ENCODE measurements around the gene CLEC4M. TPM values are rescaled to one million over a fixed set of nuclear protein-coding genes. Genes with fewer than 3 reads are reported as not detected.
"Not testable (repeated sequence)": the region's sequence is repeated elsewhere in the genome, so short reads cannot be mapped to it uniquely, and the experiment has no call there.

The CLEC4M gene
- total RNA-seq, 1 donor from 2014 or later = not detected

- Histone ChIP-seq H3F3A (ENCODE audit: low read depth) (no peaks in the 10 kb centered on the region), H3K27me3 (peaks cover 37% of the 10 kb centered on the region), H3K27ac (no peak overlapping the region), H3K4me1 (no peaks in the 10 kb centered on the region), H3K36me3 (no peaks in the 10 kb centered on the region), H3K79me2 (ENCODE audit: low read depth) (no peaks in the 10 kb centered on the region), H3K9me3 (ENCODE audit: low read depth) (no peaks in the 10 kb centered on the region), H3K9ac (no peak overlapping the region), H3K4me3 (no peak overlapping the region), H3K4me2 (no peak overlapping the region), H4K20me1 (ENCODE audit: low read depth) (no peaks in the 10 kb centered on the region), H2AFZ (replicated peaks) (no peak overlapping the region)
- DNase-seq (ENCODE audit: low spot score) = no peak
- Mint-ChIP-seq H3K27ac (no peak overlapping the region), H3K36me3 (no peaks in the 10 kb centered on the region), H3K9me3 (peaks cover 20% of the 10 kb centered on the region), H3K4me1 (no peaks in the 10 kb centered on the region), H3K27me3 (ENCODE audit: insufficient read depth, low read depth) (peaks cover 24% of the 10 kb centered on the region), H3K4me3 (no peak overlapping the region)
- no peak for TF ChIP-seq EZH2phosphoT487 (IDR thresholded peaks at IDR 0.05)
These were observed 48.9 kb downstream of the CLEC4M start for GRCh38 chr19:7811989-7812388.

GRCh38 chr19:7815325-7815724 is 52.3 kb downstream of the CLEC4M start:
- Histone ChIP-seq H3K4me3 (no peak overlapping the region), H3K79me2 (ENCODE audit: low read depth) (no peaks in the 10 kb centered on the region), H3K4me1 (no peaks in the 10 kb centered on the region), H3K4me2 (no peak overlapping the region), H3K9ac (no peak overlapping the region), H2AFZ (replicated peaks) (no peak overlapping the region), H3F3A (ENCODE audit: low read depth) (no peaks in the 10 kb centered on the region), H3K36me3 (no peaks in the 10 kb centered on the region), H3K27me3 (peaks cover 43% of the 10 kb centered on the region), H3K27ac (no peak overlapping the region), H3K9me3 (ENCODE audit: low read depth) (no peaks in the 10 kb centered on the region), H4K20me1 (ENCODE audit: low read depth) (no peaks in the 10 kb centered on the region)
- no peak overlapping the region for H3K27ac Mint-ChIP-seq
- no peak overlapping the region for H3K4me3 Mint-ChIP-seq
- no peak for DNase-seq (ENCODE audit: low spot score)
- TF ChIP-seq CTCF (IDR thresholded peaks at IDR 0.05) (no peak), EZH2phosphoT487 (IDR thresholded peaks at IDR 0.05) (no peak), EZH2 (IDR thresholded peaks at IDR 0.05) (no peak)
- no peaks in the 10 kb centered on the region for H3K36me3 Mint-ChIP-seq
- H3K27me3 Mint-ChIP-seq (ENCODE audit: insufficient read depth, low read depth) = peaks cover 21% of the 10 kb centered on the region
- H3K9me3 Mint-ChIP-seq = peaks cover 20% of the 10 kb centered on the region
- no peaks in the 10 kb centered on the region for H3K4me1 Mint-ChIP-seq

GRCh38 chr19:7816040-7816439 is 53.0 kb downstream of the CLEC4M start:
- Mint-ChIP-seq H3K9me3 (peaks cover 15% of the 10 kb centered on the region), H3K27me3 (ENCODE audit: insufficient read depth, low read depth) (peaks cover 19% of the 10 kb centered on the region)
- H3K27ac Mint-ChIP-seq; H3K36me3 ChIP-seq; H3K9me3 ChIP-seq (ENCODE audit: low read depth); H3K36me3 Mint-ChIP-seq; H3K27ac ChIP-seq; H3K4me2 ChIP-seq; H4K20me1 ChIP-seq (ENCODE audit: low read depth); H2AFZ ChIP-seq (replicated peaks); H3F3A ChIP-seq (ENCODE audit: low read depth); H3K4me3 ChIP-seq; H3K4me3 Mint-ChIP-seq; H3K4me1 ChIP-seq; H3K4me1 Mint-ChIP-seq; DNase-seq (ENCODE audit: low spot score); H3K79me2 ChIP-seq (ENCODE audit: low read depth); H3K9ac ChIP-seq: not testable (repeated sequence)
- peaks cover 50% of the 10 kb centered on the region for H3K27me3 ChIP-seq

- Histone ChIP-seq H3K9ac (no peak overlapping the region), H3K36me3 (no peaks in the 10 kb centered on the region), H4K20me1 (ENCODE audit: low read depth) (no peaks in the 10 kb centered on the region), H3K4me1 (no peaks in the 10 kb centered on the region), H2AFZ (replicated peaks) (no peak overlapping the region), H3K4me3 (no peak overlapping the region), H3K27ac (no peak overlapping the region), H3K79me2 (ENCODE audit: low read depth) (no peaks in the 10 kb centered on the region), H3K9me3 (ENCODE audit: low read depth) (no peaks in the 10 kb centered on the region), H3F3A (ENCODE audit: low read depth) (no peaks in the 10 kb centered on the region), H3K4me2 (no peak overlapping the region), H3K27me3 (peaks cover 56% of the 10 kb centered on the region)
- H3K4me1 Mint-ChIP-seq = no peaks in the 10 kb centered on the region
- TF ChIP-seq EZH2 (IDR thresholded peaks at IDR 0.05) (no peak), EZH2phosphoT487 (IDR thresholded peaks at IDR 0.05) (no peak), CTCF (IDR thresholded peaks at IDR 0.05) (no peak)
- no peak overlapping the region for H3K4me3 Mint-ChIP-seq
- no peak overlapping the region for H3K27ac Mint-ChIP-seq
- peaks cover 5% of the 10 kb centered on the region for H3K9me3 Mint-ChIP-seq
- H3K27me3 Mint-ChIP-seq (ENCODE audit: insufficient read depth, low read depth) = peaks cover 19% of the 10 kb centered on the region
- no peaks in the 10 kb centered on the region for H3K36me3 Mint-ChIP-seq
- DNase-seq (ENCODE audit: low spot score) = no peak
These were observed 54.8 kb downstream of the CLEC4M start for GRCh38 chr19:7817801-7818200.

Measured in neural progenitor cell (in vitro differentiated cells).